Left ventricle myocardium superior (tissue), 1 donor: ENCODE results near the gene SLC4A2. TPM values are rescaled to one million over a fixed set of nuclear protein-coding genes. Genes with fewer than 3 reads are reported as not detected.
"Not testable (repeated sequence)": the region's sequence is repeated elsewhere in the genome, so short reads cannot be mapped to it uniquely, and the experiment has no call there.

Experiments
- ATAC-seq: fragments of 200-7000 bp; cut with Tn5 transposase; one replicate; pipeline ENCODE4 v1.9.1; 2020; ENCODE audit warnings: mild to moderate bottlenecking, moderate library complexity
- DNase-seq: peaks from one replicate; pipeline ENCODE4 v3.0.0-alpha.2; 2020
- intact Hi-C: fragments of 100-400 bp; cut with micrococcal nuclease; formaldehyde crosslinking; loops from one replicate; pipeline ENCODE4 v1.11.0; 2022
- total RNA-seq: library from RNA; stranded (reverse); fragmentation: NEBNext Ultra II Directional; extraction: Animal tissue kit (Norgen Biotek cat#: 25700); gene quantifications from one replicate; pipeline ENCODE4 v1.2.1, GENCODE V29; 2021
- donor health status: DM: no; HTN: yes; CAD: no; lungs with severe emphysema.

SLC4A2 gene
- total RNA-seq, 1 donor from 2014 or later: 64.1 TPM

DNA sequence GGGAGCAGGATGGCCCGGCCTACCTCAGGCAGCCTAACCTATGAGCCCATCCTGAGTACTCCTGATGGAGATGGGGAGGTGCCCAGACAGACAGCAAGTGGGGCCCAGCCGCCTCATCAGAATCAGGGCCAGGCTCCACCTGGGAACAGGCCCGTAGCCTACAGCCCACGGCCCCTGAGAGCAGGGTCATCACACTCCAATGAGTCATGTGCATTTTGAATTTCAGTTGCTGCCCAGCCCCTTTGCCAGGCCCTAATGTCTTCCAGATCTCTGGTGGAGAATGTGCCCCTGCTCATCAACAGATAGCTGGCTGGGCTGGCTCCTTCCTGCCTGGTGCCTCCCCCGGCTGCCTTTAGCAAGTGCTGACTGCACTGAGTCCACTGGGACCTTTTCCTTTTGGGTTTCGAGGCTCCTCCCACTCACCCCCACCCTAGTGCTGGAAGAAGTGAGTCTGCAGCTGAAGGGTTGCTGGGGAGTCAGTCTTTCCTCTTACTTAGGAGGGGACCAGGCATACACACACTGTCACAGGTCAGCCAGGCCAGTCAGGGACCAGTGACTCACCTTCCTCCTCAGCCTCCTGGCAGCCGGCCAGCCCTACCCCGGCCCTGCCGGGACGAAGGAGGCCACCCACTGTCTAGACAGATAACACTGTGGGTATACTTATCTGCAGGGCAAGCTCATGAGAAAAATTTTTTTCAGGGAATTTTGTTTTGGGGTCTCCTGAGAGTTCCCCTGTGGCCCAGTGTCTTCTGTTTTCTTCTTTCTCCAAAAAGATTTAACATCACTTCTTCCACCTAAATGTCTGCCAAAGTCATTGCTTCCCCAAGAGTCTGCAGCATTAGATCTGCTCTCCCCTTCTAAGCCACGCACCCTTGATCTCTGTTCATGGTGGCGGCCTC is 20.2 kb upstream of the SLC4A2 start:
- ATAC-seq (peak; percentile 48), DNase-seq (peak; percentile 67)
- intact Hi-C loops: no loop called here

DNA sequence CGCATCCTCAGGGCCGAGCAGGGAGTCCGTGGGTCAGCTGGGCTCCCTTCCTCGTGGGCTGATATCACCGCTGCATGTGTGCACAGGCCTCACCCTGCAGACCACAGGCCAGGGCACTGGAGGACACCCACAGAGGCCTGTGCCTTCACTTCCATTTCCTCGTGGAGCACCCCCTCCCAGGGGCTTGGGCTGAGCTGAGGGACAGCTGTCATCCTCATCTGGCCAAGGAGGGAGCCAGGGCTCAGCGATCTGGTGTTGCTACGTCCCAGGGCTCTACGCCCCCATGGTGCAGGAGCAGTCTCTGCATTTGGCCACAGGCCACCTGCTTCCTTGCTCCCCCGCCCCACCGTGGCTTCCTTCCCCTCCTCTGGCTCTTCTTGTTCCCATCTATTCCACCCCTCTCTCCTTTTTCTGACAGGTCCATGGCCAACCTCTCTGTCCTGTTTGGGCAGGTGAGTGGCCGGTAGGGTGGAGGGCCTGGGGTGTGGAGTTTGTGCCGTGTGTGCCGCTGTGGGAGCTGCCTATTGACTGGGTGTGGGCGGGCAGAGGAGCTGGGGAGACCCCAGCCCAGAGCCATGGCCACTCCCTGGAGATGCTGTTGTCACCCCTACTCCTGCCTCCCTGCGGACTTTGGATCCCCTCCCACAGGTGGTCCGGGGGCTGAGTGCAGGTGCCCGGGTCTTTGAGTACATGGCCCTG is 19.4 kb upstream of the SLC4A2 start:
- DNase-seq (no peak), ATAC-seq (peak; percentile 4)
- intact Hi-C loops: no loop called here

DNA sequence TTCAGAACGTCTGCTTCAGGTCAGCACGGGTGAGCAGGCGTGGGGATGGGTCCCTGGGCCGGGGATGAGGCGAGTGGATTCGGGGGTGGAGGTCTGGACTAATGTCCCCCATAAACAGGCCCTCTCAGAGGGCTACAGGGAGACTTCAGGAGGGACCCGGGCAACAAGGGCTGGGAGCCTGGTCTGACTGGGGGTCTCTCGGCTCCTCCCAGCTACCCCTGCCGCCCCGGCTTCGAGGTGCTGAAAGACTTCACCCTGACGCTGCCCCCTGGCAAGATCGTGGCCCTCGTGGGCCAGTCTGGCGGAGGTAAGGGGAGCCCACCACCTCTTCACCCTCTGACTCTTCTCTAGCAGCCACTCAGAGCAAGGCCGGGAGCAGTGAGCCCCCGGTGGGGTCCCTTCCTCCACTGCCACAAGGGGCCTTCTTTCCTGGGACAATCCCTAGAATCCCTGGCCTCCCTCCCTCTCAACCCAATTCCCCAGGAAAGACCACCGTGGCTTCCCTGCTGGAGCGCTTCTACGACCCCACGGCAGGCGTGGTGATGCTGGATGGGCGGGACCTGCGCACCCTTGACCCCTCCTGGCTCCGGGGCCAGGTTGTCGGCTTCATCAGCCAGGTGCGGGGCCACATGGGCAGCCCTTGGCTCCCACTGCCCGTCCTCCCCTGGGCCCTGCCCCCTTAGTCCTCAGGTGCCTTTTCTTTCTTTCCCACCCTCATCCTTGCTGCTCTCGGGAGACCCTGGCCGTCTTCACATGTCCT is 18.6 kb upstream of the SLC4A2 start:
- intact Hi-C loops: no loop called here
- ATAC-seq (no peak), DNase-seq (no peak)

DNA sequence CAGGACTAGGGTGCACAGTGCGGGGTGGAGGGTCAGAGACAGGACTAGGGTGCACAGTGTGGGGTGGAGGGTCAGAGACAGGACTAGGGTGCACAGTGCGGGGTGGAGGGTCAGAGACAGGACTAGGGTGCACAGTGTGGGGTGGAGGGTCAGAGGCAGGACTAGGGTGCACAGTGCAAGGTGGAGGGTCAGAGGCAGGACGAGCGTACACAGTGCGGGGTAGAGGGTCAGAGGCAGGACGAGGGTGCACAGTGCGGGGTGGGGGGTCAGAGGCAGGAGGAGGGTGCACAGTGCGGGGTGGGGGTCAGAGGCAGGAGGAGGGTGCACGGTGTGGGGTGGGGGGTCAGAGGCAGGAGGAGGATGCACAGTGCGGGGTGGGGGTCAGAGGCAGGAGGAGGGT is 15.9 kb upstream of the SLC4A2 start:
- ATAC-seq, intact Hi-C loops, DNase-seq: not testable (repeated sequence)

DNA sequence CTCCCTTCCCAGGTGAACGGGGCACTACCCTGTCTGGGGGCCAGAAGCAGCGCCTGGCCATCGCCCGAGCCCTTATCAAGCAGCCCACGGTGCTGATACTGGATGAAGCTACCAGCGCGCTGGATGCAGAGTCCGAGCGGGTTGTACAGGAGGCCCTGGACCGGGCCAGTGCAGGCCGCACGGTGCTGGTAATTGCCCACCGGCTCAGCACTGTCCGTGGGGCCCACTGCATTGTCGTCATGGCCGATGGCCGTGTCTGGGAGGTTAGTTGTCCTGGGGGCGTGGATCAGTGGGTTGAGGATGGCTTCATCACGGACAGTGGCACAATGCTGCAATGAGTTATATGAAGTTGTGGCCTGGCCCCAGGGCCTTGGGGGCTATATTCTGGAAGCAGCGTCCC is 15.4 kb upstream of the SLC4A2 start:
- intact Hi-C loops: no loop called here
- ATAC-seq: no peak
- no peak for DNase-seq

DNA sequence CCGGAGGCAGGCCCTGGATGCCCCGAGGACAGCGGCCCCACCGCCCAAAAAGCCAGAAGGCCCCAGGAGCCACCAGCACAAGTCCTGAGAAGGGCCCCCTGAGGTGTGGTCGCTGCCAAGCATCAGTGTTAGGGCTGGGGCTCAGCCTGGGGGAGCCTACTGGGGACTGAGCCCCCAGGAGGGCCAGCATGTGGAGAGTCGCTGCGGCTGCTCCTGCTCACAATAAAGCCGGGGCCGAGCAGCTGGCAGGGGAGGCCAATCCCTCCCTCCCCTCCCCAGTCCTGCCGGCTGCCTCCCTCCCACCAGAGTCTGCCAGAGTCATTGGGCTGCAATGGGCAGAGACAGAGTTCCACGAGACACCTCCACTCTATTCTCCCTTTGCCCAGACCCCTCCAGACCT is 14.1 kb upstream of the SLC4A2 start:
- no peak for DNase-seq
- no peak for ATAC-seq
- intact Hi-C loops: no loop called here

DNA sequence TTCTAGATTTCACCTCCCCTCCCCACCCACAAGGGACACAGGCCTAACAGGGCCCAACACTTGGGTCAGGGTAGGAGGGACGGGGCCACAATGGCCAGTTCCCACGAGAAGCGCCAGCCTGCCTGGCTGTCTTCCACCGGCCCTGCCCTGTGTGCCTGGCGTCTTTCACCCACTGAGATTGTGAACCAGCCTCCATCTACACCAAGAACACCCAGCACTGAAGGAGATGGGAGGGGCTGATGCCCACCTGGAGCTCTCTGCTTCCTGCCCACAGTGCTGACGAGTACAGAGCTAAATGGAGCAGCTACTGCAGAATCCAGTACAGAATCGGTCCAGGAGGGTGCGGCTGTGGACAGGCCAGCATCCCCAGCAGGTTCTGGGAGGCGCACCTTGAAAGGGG is 13.4 kb upstream of the SLC4A2 start:
- ATAC-seq: no peak

DNA sequence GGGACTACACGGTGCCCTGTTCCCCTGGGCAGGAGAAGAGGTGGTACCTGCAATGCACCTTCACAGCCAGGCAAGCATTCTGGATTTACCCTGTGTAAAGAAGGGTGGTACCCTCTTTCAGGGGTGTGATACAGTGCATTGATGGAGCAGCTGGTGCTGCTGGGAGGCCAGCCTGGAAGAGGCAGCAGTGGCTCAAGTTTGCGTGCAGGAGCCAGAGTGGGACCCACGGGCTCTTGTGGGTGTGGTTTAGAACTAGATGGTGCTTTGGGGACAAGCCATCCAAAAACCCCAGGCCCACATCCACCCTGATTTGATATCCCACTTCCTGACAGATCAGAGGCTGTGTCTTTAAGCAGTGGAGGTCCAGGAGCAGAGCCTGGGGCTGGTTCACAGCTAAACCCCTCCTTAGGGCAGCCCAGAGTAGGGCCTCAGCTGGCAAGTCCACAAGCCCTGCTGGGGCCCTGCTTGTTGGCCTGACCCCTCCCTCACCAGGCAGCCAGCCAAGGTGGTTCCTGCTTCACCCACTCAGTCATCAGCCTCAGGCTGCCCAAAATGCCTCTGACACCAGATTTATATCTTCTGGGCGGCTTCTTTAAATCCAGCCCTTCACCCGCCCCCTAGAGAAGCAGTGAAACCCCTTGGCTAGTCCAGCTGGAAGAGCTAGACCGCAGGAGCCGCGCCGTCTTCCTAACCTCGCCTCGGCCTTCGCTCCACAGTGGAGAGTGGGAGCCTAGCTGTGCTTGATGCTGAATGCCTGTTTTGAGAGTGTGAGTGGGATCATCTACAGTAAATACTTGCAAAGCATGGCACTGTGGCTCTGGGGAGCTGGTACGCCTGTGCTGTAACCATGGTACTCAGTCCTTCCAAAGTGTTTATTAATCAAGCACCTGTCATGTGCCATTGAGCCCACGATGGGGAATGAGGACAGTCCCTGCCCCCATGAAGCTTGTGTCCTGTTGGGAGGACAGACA is 12.5 kb upstream of the SLC4A2 start:
- intact Hi-C loops: no loop called here
- ATAC-seq (no peak), DNase-seq (no peak)

More for the DNA sequence above, 13.4 kb upstream of the SLC4A2 start:
- intact Hi-C loops: no loop called here
- DNase-seq: no peak

DNA sequence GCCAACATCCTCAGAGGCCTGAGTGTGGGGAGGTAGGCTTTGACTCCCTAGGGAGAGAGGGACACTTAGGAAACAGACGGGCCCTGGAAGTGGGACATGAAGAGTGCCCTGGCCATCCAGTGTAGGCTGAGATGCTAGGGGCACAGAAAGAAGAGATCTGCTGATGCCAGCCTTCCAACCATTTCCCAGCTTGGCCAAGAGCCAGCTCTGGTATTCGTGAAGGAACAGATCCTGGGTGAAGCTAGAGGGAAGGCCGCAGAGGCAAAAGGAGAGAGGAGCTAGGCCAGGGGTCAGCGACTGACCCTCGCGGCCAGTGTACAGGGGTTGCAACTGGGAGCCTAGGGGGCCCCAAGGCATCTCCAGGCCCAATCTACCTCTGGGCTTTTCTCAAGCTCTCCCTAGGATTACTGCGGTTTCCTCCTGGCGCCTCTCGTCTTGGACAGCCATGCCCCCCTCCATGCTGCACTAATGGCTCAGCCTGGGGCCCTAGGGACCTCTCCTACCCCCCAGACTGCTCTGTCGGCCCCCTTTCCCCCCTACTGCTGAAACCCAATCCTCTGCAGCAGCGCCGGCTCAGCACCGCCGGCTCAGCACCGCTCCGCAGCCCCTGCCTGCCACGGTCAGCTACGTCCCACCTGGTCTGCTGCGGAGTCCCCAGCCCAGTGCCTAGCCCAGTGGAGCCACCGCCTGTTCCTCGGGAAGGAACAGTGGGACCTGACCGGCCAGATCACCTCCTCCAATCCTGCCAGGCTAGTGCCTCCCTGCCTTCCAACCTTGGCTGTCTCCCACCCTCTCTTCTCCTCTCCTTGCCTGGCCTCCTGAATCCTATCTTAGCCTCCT is 11.2 kb upstream of the SLC4A2 start, which contains the start of gene ASIC3:
TSS of gene ASIC3 (plus strand) at position 556 of the 840 bp plus-strand sequence. CDS start 355 bp downstream, outside the sequence.
- DNase-seq (no peak), ATAC-seq (no peak)
- intact Hi-C loops: no loop called here

DNA sequence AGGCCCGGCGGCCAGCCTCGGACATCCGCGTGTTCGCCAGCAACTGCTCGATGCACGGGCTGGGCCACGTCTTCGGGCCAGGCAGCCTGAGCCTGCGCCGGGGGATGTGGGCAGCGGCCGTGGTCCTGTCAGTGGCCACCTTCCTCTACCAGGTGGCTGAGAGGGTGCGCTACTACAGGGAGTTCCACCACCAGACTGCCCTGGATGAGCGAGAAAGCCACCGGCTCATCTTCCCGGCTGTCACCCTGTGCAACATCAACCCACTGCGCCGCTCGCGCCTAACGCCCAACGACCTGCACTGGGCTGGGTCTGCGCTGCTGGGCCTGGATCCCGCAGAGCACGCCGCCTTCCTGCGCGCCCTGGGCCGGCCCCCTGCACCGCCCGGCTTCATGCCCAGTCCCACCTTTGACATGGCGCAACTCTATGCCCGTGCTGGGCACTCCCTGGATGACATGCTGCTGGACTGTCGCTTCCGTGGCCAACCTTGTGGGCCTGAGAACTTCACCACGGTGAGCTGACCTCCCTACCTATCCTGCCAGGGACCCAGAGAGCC is 10.4 kb upstream of the SLC4A2 start:
- DNase-seq: no peak
- ATAC-seq: no peak
- intact Hi-C loops: no loop called here

DNA sequence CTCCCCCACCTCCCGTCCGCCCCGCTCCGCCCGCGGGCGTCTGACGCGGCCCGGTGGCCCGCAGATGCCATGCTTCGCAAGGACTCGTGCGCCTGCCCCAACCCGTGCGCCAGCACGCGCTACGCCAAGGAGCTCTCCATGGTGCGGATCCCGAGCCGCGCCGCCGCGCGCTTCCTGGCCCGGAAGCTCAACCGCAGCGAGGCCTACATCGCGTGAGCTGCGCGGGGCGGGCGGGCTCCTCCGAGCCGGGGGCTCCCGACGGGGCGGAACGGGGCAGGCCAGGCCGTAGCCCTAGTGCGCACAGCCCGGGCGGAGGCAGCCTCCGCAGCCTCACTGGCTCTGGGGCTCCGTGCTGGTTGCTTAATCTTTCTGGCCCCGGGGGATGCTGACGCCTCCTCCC is 8.3 kb upstream of the SLC4A2 start:
- intact Hi-C loops: no loop called here
- DNase-seq: peak; percentile 78
- ATAC-seq: peak; percentile 73

DNA sequence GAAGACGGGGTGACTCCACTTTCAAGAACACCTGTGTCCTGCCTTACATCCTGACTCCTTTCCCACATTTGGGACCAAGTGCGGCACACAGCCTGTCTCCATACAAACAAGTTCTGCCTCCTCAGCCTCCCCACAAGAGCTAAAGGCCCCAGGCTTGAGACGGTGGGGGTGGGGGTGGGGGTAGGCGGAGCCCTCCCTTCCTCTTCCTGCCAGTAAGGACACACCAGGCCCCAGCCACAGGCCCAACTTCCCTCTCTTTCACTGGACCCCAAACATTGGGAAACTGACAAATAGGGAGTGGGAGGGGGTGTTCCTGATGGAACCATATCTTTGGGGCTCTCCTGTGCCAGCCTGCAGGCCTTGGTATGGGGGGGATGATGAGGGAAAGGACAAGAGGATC is 6.3 kb upstream of the SLC4A2 start:
- ATAC-seq: no peak
- intact Hi-C loops: no loop called here
- DNase-seq: no peak

DNA sequence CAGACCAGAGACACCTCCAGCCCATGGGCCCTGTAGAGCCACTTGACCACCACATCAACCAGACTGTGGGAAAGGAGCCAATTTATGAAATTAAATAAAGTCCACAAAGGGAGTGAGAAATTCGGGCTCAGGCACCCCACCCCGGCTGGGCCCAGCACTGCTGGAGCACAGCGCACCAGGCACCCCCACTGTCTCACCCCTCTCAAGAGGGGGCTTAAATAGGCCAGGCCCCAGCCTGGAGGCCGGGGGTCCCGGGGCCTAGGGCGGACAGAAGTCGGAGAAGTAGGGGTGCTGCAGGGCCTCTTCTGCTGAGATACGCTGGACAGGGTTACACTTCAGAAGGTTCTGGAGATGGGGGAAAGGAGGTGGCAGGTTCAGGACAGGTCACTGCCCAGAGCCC is 5.6 kb upstream of the SLC4A2 start:
- intact Hi-C loops: no loop called here
- no peak for ATAC-seq

DNA sequence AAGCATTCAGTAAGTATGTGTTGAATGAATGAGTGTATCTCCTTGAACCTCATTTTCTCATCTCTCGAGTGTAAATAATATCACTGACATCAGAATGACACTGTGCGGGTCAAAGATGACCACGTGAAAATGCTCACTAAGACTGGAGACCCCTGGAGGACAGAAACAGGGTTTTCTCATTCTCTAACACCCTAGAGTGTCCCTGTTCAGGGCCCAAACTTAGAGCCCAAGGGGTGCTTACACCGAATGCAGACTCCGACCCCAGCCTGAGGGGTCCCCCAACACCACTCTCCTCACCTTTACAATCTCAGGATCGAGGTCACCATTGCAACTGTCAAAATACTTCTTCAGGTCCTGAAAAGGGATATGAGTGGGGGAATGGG is 3.1 kb upstream of the SLC4A2 start:
- intact Hi-C loops: no loop called here
- DNase-seq: no peak
- ATAC-seq: no peak

More for the DNA sequence above, 5.6 kb upstream of the SLC4A2 start:
- no peak for DNase-seq

DNA sequence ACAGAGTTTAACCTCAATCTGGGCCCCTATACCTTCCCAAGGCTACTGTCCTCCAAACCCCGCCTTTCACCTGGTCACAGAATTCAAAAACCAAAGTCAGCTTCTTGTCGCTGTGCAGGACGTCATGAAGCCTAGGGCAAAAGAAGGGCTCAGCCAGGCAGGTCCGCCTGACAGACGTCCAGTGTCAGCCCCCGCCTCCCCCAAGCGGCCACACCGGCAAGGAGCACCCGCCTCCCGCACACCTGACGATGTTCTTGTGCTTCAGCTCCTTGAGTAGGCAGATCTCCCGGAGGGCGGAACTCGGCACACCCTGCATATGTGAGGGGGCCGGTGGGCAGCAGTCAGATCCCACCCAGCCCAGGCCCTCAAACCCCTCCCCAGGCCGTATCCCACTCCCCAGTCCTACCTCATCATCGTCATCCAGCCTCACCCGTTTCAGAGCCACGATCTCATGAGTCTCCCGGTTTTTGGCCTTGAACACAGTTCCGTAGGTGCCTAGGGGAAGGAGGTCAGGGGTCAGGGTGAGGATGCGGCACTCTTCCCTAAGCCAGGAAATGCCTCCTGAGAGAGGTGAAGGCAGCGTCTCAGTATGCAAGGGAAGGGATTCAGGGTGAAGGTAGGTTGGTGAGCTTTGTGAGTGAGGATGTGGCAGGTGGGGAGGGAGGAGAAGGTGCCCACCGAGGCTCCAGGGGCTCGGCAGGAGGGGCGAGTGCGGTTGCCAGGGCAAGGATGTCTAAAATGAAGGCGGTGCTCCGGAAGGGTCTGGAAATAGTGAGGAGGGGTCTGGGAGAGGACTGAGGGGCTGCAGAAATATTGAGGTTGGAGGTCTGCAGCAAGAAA is 2.5 kb upstream of the SLC4A2 start:
- intact Hi-C loops: no loop called here

DNA sequence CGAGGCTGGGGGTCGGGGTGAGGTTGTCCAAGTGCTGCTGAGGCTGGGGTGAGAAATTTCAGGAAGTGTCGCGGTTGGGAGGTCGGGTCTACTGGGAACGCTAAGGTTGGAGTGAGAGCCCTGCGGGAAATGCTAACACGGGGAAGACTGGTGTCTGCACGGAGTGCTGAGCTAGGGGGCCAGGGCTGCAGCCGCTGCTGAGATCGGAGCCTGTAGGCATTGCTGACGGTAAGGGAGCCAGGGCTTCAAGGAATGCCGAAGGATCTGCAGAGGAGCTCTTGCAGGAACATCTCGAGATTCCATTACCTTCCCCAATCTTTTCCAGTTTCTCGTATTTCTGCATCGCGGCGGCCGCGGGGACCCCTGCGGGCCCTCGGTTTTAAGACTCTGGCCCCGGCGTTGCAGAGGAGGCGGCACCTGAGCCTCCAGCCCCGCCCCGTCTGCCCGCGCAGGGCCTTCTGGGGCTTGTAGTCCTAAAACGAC is 1.8 kb upstream of the SLC4A2 start, which contains the start of gene CDK5:
TSS of gene CDK5 (minus strand) at position 392 of the 483 bp plus-strand sequence. CDS start at position 343, 49 bp downstream.
- DNase-seq (no peak), ATAC-seq (peak; percentile 0)
- intact Hi-C loops: no loop called here

More for the DNA sequence above, 2.5 kb upstream of the SLC4A2 start:
- no peak for ATAC-seq
- no peak for DNase-seq
